K562 (cell line): Measurements from ENCODE around the gene NSRP1. TPM values are rescaled to one million over a fixed set of nuclear protein-coding genes. Genes with fewer than 3 reads are reported as not detected.

Experiments
- ATAC-seq: fragments of 200-7000 bp; cut with Tn5 transposase; 3 replicates; pipeline ENCODE4 v1.9.1; 2020; ENCODE audit warnings: moderate library complexity
- BruUV-seq: library from RNA; stranded (reverse); fragments of 400-500 nt; replicated peaks from 2 replicates; lab custom pipeline; 2021; lab: Mats Ljungman, UMichigan
- CTCF ChIA-PET: fragments of 300-600 bp; formaldehyde crosslinking; extraction: SDS; loops from one replicate; lab custom pipeline; 2021; ENCODE audit warnings: low intra/inter-chr PET ratio; lab: Yijun Ruan, JAX
- POLR2A ChIA-PET: fragments of 300-600, 350-650 bp; sonication (Branson Sonifier 250); formaldehyde crosslinking; extraction: SDS; loops from one replicate; lab custom pipeline; 2021; ENCODE audit warnings: antibody characterized with exemption, inconsistent platforms; lab: Yijun Ruan, JAX
- DNase-seq, 4 experiments: peaks; one replicate each; pipeline versions ENCODE4 v3.0.0 to v3.0.0-alpha.2; 2011 to 2018; ENCODE audit warnings: low spot score in 3 of 4, mixed read lengths in 3 of 4; ENCODE audit errors: extremely low read depth in 1 of 4
- FAIRE-seq: peaks from 2 replicates; lab custom pipeline; 2011; peaks lifted over from hg19 to GRCh38; lab: Jason Lieb, UNC
- H2AFZ ChIP-seq: 2 replicates; pipeline ENCODE4 v1.6.0; 2011; ENCODE audit warnings: low read depth, low read length, control low read depth, inconsistent platforms
- H3K27ac ChIP-seq: fragments of 200-600 bp; 3 replicates; pipeline ENCODE4 v1.8.0; 2011; ENCODE audit warnings: low read depth, mild to moderate bottlenecking, control low read depth, inconsistent platforms, low read length, moderate library complexity, mixed read lengths; ENCODE audit errors: extremely low read depth
- H3K27me3 ChIP-seq, 2 experiments: fragments of 300-600 bp in 1 of 2; 2 replicates in 1 of 2; 3 replicates in 1 of 2; pipeline versions ENCODE4 v1.6.0 to v1.8.0; 2011; ENCODE audit warnings: inconsistent platforms in 2 of 2, low read length in 2 of 2, mild to moderate bottlenecking in 1 of 2, mixed read lengths in 1 of 2, moderate library complexity in 1 of 2; ENCODE audit not compliant: control insufficient read depth in 2 of 2, insufficient read depth in 2 of 2
- H3K36me3 ChIP-seq: fragments of 300-600 bp; 3 replicates; pipeline ENCODE4 v1.8.0; 2011; ENCODE audit warnings: mild to moderate bottlenecking, low read length, inconsistent platforms; ENCODE audit not compliant: control insufficient read depth, insufficient read depth
- H3K4me1 ChIP-seq, 2 experiments: fragments of 200-600 bp in 1 of 2; replicated peaks in 1 of 2; 2 replicates in 1 of 2; 3 replicates in 1 of 2; pipeline versions ENCODE4 v1.5.1 to v1.8.0; 2011; ENCODE audit warnings: inconsistent platforms in 2 of 2, low read length in 2 of 2, mild to moderate bottlenecking in 1 of 2, mixed read lengths in 1 of 2, moderate library complexity in 1 of 2; ENCODE audit not compliant: control insufficient read depth in 2 of 2, insufficient read depth in 2 of 2
- H3K4me2 ChIP-seq: 2 replicates; pipeline ENCODE4 v1.6.1; 2011; ENCODE audit warnings: low read length, control low read depth, inconsistent platforms, mixed read lengths; ENCODE audit not compliant: insufficient read depth
- H3K4me3 ChIP-seq: fragments of 200-600 bp; sonication (generic), shearing (Covaris generic); 2 replicates; pipeline ENCODE4 v1.5.1; 2016; ENCODE audit warnings: control low read depth, inconsistent platforms
- H3K79me2 ChIP-seq: fragments of 200-600 bp; 3 replicates; pipeline ENCODE4 v1.8.0; 2011; ENCODE audit warnings: low read length, inconsistent platforms; ENCODE audit not compliant: control insufficient read depth, insufficient read depth
- H3K9ac ChIP-seq, 2 experiments: 2 replicates each; pipeline versions ENCODE4 v1.6.0 to v1.6.1; 2011; ENCODE audit warnings: low read depth in 2 of 2, low read length in 2 of 2, control low read depth in 1 of 2, inconsistent platforms in 1 of 2, mild to moderate bottlenecking in 1 of 2, mixed read lengths in 1 of 2; ENCODE audit not compliant: insufficient read depth in 1 of 2
- H3K9me1 ChIP-seq: one replicate; pipeline ENCODE4 v1.6.0; 2011; ENCODE audit warnings: inconsistent platforms, mild to moderate bottlenecking, low read length, moderate library complexity; ENCODE audit not compliant: control insufficient read depth, insufficient read depth
- H3K9me3 ChIP-seq: replicated peaks from 2 replicates; pipeline ENCODE4 v1.5.1; 2011; ENCODE audit warnings: low read depth, low read length, inconsistent platforms; ENCODE audit not compliant: control insufficient read depth, insufficient read depth
- H4K20me1 ChIP-seq: replicated peaks from 2 replicates; pipeline ENCODE4 v1.6.1; 2011; ENCODE audit warnings: low read length, inconsistent platforms, mixed read lengths; ENCODE audit not compliant: control insufficient read depth, insufficient read depth
- ARID1B ChIP-seq: fragments of 450-650 bp; IDR thresholded peaks from 2 replicates; pipeline ENCODE4 v1.6.1; 2016; ENCODE audit warnings: antibody characterized with exemption, mild to moderate bottlenecking, inconsistent platforms
- ATF2 ChIP-seq: sonication (generic); formaldehyde crosslinking; IDR thresholded peaks from 2 replicates; pipeline ENCODE4 v1.8.1; 2022; ENCODE audit warnings: missing genetic modification reagents
- CEBPB ChIP-seq: fragments of 450-650 bp; IDR thresholded peaks from 2 replicates; pipeline ENCODE4 v1.6.1; 2016; ENCODE audit warnings: missing genetic modification characterization, missing compliant biosample characterization
- CHD2 ChIP-seq: IDR thresholded peaks from 2 replicates; pipeline ENCODE4 v1.6.1; 2011; ENCODE audit warnings: low read depth, low read length
- DIDO1 ChIP-seq: fragments of 450-650 bp; IDR thresholded peaks from 2 replicates; pipeline ENCODE4 v1.6.1; 2016; ENCODE audit warnings: low read depth, missing biosample characterization, missing genetic modification characterization
- HMG20B ChIP-seq: fragments of 250-450 bp; sonication (Bioruptor Pico); IDR thresholded peaks from 2 replicates; pipeline ENCODE4 v1.5.0; 2021; ENCODE audit warnings: mild to moderate bottlenecking
- L3MBTL2 ChIP-seq: fragments of 450-650 bp; IDR thresholded peaks from 2 replicates; pipeline ENCODE4 v1.6.1; 2016; ENCODE audit warnings: mild to moderate bottlenecking, moderate library complexity
- NR2F6 ChIP-seq: fragments of 450-650 bp; formaldehyde crosslinking; IDR thresholded peaks from 2 replicates; pipeline ENCODE4 v1.4.0; 2020; ENCODE audit warnings: mild to moderate bottlenecking
- PATZ1 ChIP-seq: fragments of 250-450 bp; sonication (Bioruptor Pico); IDR thresholded peaks from 2 replicates; pipeline ENCODE4 v1.5.0; 2020; ENCODE audit warnings: mild to moderate bottlenecking, borderline replicate concordance
- SRSF1 ChIP-seq: fragments of 200-400 bp; formaldehyde crosslinking; IDR thresholded peaks from 2 replicates; pipeline ENCODE4 v1.6.1; 2017; ENCODE audit warnings: mild to moderate bottlenecking, low read depth, low read length, moderate library complexity
- TFAM ChIP-seq: fragments of 250-450 bp; sonication (Bioruptor Pico); conservative IDR thresholded peaks from 2 replicates; pipeline ENCODE4 v1.5.0; 2021; ENCODE audit warnings: mild to moderate bottlenecking, moderate library complexity
- U2AF2 ChIP-seq: fragments of 200-400 bp; formaldehyde crosslinking; optimal IDR thresholded peaks from 2 replicates; pipeline ENCODE3; 2017; ENCODE audit warnings: low read depth, mild to moderate bottlenecking, low read length
- ZFP30 ChIP-seq: fragments of 250-450 bp; sonication (Bioruptor Pico); IDR thresholded peaks from 2 replicates; pipeline ENCODE4 v1.8.0; 2022; ENCODE audit warnings: moderate library complexity, mild to moderate bottlenecking, inconsistent platforms, borderline replicate concordance
- ZNF217 ChIP-seq: sonication (generic); formaldehyde crosslinking; IDR thresholded peaks from 2 replicates; pipeline ENCODE4 v1.8.0; 2022; ENCODE audit warnings: mild to moderate bottlenecking, missing genetic modification reagents
- ZNF277 ChIP-seq: fragments of 250-450 bp; sonication (Bioruptor Pico); IDR thresholded peaks from 2 replicates; pipeline ENCODE4 v1.8.0; 2022; ENCODE audit warnings: inconsistent platforms, mild to moderate bottlenecking, moderate library complexity, borderline replicate concordance
- ZNF282 ChIP-seq: sonication (generic); formaldehyde crosslinking; IDR thresholded peaks from 2 replicates; pipeline ENCODE4 v1.8.1; 2023; ENCODE audit warnings: missing genetic modification reagents
- ZNF717 ChIP-seq: fragments of 250-450 bp; sonication (Bioruptor Pico); IDR thresholded peaks from 2 replicates; pipeline ENCODE4 v1.5.0; 2021
- in situ Hi-C: fragments of 300-500 bp; cut with MboI; formaldehyde crosslinking; loops from 4 replicates; pipeline ENCODE4 v1.15.0; 2018; ENCODE audit warnings: inconsistent platforms, mixed read lengths
- intact Hi-C: fragments of 100-400 bp; cut with micrococcal nuclease; formaldehyde crosslinking; loops from 2 replicates; pipeline ENCODE4 v1.14.2; 2022
- polyA plus RNA-seq, 8 experiments: library from polyadenylated mRNA; depleted of rRNA in 4 of 8; stranded (reverse) in 5 of 8; unstranded in 3 of 8; fragments of >200 nt; fragmentation: Nextera tagmentation in 2 of 8; fragmentation: Illumina TruSeq in 1 of 8; extraction: Ambion mirVana in 2 of 8; extraction: Trizol in 1 of 8; gene quantifications; 2 replicates each; pipeline versions ENCODE4 v1.2.1 to v1.2.3, GENCODE V29; 2011 to 2014; ENCODE audit warnings: inconsistent platforms in 1 of 8, missing spikeins in 1 of 8
- total RNA-seq, 7 experiments: library from RNA; depleted of rRNA in 6 of 7; stranded (reverse); fragments of >200 nt in 6 of 7; fragmentation: Illumina TruSeq in 2 of 7; extraction: Trizol in 2 of 7; gene quantifications; 2 replicates each; pipeline versions ENCODE4 v1.2.1 to v1.2.3, GENCODE V29; 2011 to 2021; ENCODE audit warnings: low replicate concordance in 1 of 7

NSRP1 gene
- total and polyA plus RNA-seq, 9 of the 15 experiments (the other 6 are each of a cell fraction or from before 2014, with no cell fraction given), result 18.4 to 68.6 (median 32.7) TPM

- FAIRE-seq, result no peak
- Histone ChIP-seq H3K4me1 (peaks cover 0 to 3% of the 10 kb centered on the region in 2 experiments; a peak in 1 of 5 replicates), H3K27ac (no peak overlapping the region), H2AFZ (no peak overlapping the region), H3K9me3 (no peaks in the 10 kb centered on the region), H3K36me3 (peaks cover 76% of the 10 kb centered on the region), H3K4me3 (no peak overlapping the region), H3K27me3 (no peaks in the 10 kb centered on the region), H3K9me1 (no peaks in the 10 kb centered on the region), H3K79me2 (peaks cover 68% of the 10 kb centered on the region), H4K20me1 (no peaks in the 10 kb centered on the region), H3K4me2 (no peak overlapping the region), H3K9ac (no peak overlapping the region)
- in situ Hi-C loops (no loop called here), intact Hi-C loops (no loop called here)
- CTCF ChIA-PET, result no interaction called here
- no peak for TF ChIP-seq NR2F6
- TF ChIP-seq ZNF217, result no peak
- TF ChIP-seq ZNF717 (CRISPR knock-in tag), result no peak
- TF ChIP-seq ZNF277 (CRISPR knock-in tag), result no peak
- no peak for TF ChIP-seq U2AF2
- no peak for TF ChIP-seq HMG20B (CRISPR knock-in tag)
- no peak for TF ChIP-seq L3MBTL2
- TF ChIP-seq DIDO1 (tag), result no peak
- no peak for TF ChIP-seq SRSF1
- TF ChIP-seq PATZ1 (CRISPR knock-in tag), result no peak
- TF ChIP-seq ATF2 (CRISPR knock-in tag), result no peak
- no peak for TF ChIP-seq CEBPB (tag)
- TF ChIP-seq ARID1B, result no peak
- TF ChIP-seq ZNF282 (CRISPR knock-in tag), result no peak
- no peak for TF ChIP-seq CHD2
- TF ChIP-seq ZFP30 (CRISPR knock-in tag), result no peak
- TF ChIP-seq TFAM, result no peak
- POLR2A ChIA-PET, result interaction anchor here (0.6 to 1.6 kb wide), 7 partner anchors 8 to 689 kb away, joined by 3 to 4 read pairs (median 3); no protein-coding TSS in a partner anchor
- no peak for ATAC-seq
- no peak for DNase-seq
- no TSS peak for BruUV-seq
Observed at GRCh38 chr17:30134551-30134950, 17.9 kb downstream of the NSRP1 start.
